ENCODE measurements around the gene DLGAP1. TPM values are rescaled to one million over a fixed set of nuclear protein-coding genes. Genes with fewer than 3 reads are reported as not detected.
A peak's percentile ranks its signal among the peaks of the same experiment; 100 is the strongest.

DLGAP1 gene
- total and polyA plus RNA-seq, 2 experiments from 2014 or later: 17.0 to 48.5 TPM

DNA sequence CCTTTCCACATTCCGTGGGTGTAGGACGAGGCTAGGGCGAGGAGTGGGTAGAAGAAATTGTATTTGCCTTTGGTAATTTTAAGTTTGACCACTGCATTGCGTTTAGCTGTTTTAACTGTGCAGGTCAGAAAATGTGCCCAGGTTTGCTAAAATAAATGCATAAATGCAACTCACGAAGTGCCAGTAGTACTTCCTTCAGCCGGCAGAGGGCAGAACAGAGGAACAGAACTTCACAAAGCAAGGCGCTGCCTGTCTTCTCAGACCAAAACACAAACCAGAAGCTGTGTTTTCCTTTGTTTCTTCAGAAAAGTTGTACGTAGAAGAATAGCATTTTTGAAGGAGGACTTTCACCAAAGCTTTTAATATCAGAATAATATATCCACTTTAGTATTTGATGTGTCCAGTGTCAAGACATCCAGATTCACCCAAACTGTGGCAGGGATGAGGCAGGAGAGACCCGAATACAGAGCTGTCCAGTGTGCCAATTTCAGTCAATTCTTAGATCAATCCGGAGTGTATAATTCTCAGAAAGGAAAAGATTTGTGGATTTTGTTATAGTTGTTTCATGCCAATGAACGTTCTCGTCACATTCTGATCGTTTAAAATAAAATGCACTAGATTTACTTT lies 348.6 kb downstream of the DLGAP1 start:
- Mint-ChIP-seq H3K27ac (0 out of 2 replicates have a peak overlapping the region, but pooled peaks have one; percentile 14), H3K36me3 (ENCODE audit: low read depth) (peaks cover 4% of the 10 kb centered on the region; the same call in 1 of the 3 replicates), H3K27me3 (ENCODE audit: insufficient read depth, low read depth, poor library complexity) (no peaks in the 10 kb centered on the region), H3K4me3 (no peak overlapping the region), H3K9me3 (no peaks in the 10 kb centered on the region), H3K4me1 (peaks cover 28% of the 10 kb centered on the region)
- Histone ChIP-seq H3K27ac (ENCODE audit: low read depth) (peak overlapping the region; percentile 60), H3K79me2 (replicated peaks; ENCODE audit: insufficient read depth) (no peaks in the 10 kb centered on the region), H3K4me3 (no peak overlapping the region), H4K20me1 (replicated peaks; ENCODE audit: insufficient read depth) (no peaks in the 10 kb centered on the region), H3K27me3 (ENCODE audit: insufficient read depth) (no peaks in the 10 kb centered on the region), H3K4me1 (ENCODE audit: insufficient read depth) (0 out of 2 replicates have a peak, but pooled peaks cover 8% of the 10 kb centered on the region), H2AFZ (no peak overlapping the region), H3K4me2 (no peak overlapping the region), H3F3A (replicated peaks; ENCODE audit: low read depth) (no peaks in the 10 kb centered on the region), H3K36me3 (ENCODE audit: insufficient read depth) (no peaks in the 10 kb centered on the region), H3K9me2 (ENCODE audit: insufficient read depth) (no peaks in the 10 kb centered on the region)
- DNase-seq (ENCODE audit: low spot score) (peak; percentile 89), ATAC-seq (peak; percentile 76)
- TF ChIP-seq, protein P1, sequence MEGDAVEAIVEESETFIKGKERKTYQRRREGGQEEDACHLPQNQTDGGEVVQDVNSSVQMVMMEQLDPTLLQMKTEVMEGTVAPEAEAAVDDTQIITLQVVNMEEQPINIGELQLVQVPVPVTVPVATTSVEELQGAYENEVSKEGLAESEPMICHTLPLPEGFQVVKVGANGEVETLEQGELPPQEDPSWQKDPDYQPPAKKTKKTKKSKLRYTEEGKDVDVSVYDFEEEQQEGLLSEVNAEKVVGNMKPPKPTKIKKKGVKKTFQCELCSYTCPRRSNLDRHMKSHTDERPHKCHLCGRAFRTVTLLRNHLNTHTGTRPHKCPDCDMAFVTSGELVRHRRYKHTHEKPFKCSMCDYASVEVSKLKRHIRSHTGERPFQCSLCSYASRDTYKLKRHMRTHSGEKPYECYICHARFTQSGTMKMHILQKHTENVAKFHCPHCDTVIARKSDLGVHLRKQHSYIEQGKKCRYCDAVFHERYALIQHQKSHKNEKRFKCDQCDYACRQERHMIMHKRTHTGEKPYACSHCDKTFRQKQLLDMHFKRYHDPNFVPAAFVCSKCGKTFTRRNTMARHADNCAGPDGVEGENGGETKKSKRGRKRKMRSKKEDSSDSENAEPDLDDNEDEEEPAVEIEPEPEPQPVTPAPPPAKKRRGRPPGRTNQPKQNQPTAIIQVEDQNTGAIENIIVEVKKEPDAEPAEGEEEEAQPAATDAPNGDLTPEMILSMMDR (conservative IDR thresholded peaks at IDR 0.05; ENCODE audit: low read depth in 2 of 2): peak; percentile 85 to 95
- TF ChIP-seq, protein P2, sequence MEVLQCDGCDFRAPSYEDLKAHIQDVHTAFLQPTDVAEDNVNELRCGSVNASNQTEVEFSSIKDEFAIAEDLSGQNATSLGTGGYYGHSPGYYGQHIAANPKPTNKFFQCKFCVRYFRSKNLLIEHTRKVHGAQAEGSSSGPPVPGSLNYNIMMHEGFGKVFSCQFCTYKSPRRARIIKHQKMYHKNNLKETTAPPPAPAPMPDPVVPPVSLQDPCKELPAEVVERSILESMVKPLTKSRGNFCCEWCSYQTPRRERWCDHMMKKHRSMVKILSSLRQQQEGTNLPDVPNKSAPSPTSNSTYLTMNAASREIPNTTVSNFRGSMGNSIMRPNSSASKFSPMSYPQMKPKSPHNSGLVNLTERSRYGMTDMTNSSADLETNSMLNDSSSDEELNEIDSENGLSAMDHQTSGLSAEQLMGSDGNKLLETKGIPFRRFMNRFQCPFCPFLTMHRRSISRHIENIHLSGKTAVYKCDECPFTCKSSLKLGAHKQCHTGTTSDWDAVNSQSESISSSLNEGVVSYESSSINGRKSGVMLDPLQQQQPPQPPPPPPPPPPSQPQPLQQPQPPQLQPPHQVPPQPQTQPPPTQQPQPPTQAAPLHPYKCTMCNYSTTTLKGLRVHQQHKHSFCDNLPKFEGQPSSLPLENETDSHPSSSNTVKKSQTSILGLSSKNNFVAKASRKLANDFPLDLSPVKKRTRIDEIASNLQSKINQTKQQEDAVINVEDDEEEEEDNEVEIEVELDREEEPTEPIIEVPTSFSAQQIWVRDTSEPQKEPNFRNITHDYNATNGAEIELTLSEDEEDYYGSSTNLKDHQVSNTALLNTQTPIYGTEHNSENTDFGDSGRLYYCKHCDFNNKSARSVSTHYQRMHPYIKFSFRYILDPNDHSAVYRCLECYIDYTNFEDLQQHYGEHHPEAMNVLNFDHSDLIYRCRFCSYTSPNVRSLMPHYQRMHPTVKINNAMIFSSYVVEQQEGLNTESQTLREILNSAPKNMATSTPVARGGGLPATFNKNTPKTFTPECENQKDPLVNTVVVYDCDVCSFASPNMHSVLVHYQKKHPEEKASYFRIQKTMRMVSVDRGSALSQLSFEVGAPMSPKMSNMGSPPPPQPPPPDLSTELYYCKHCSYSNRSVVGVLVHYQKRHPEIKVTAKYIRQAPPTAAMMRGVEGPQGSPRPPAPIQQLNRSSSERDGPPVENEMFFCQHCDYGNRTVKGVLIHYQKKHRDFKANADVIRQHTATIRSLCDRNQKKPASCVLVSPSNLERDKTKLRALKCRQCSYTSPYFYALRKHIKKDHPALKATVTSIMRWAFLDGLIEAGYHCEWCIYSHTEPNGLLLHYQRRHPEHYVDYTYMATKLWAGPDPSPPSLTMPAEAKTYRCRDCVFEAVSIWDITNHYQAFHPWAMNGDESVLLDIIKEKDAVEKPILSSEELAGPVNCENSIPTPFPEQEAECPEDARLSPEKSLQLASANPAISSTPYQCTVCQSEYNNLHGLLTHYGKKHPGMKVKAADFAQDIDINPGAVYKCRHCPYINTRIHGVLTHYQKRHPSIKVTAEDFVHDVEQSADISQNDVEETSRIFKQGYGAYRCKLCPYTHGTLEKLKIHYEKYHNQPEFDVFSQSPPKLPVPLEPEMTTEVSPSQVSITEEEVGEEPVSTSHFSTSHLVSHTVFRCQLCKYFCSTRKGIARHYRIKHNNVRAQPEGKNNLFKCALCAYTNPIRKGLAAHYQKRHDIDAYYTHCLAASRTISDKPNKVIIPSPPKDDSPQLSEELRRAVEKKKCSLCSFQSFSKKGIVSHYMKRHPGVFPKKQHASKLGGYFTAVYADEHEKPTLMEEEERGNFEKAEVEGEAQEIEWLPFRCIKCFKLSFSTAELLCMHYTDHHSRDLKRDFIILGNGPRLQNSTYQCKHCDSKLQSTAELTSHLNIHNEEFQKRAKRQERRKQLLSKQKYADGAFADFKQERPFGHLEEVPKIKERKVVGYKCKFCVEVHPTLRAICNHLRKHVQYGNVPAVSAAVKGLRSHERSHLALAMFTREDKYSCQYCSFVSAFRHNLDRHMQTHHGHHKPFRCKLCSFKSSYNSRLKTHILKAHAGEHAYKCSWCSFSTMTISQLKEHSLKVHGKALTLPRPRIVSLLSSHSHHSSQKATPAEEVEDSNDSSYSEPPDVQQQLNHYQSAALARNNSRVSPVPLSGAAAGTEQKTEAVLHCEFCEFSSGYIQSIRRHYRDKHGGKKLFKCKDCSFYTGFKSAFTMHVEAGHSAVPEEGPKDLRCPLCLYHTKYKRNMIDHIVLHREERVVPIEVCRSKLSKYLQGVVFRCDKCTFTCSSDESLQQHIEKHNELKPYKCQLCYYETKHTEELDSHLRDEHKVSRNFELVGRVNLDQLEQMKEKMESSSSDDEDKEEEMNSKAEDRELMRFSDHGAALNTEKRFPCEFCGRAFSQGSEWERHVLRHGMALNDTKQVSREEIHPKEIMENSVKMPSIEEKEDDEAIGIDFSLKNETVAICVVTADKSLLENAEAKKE (CRISPR knock-in tag; IDR thresholded peaks at IDR 0.05): no peak

DNA sequence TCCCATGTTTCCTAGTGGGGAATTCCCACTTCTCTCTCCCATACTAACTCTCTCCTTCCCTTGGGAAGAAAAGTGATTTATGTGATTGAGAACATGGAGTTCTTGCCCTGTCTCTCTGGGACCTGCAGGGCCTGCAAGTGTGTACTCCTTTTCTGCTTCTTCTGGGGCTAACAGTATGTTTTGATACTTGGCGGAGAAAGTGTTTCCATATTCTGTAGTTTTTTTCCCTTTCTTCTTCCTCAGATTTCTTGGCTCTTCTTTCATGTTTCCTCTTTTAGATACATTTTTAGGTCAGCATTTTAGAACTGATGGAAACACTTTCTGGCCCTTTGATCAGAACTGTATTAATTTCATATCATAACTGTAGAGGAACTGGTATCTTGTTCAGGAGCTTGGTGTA lies 352.2 kb downstream of the DLGAP1 start:
- Histone ChIP-seq H3K36me3 (ENCODE audit: insufficient read depth) (0 out of 2 replicates have a peak, but pooled peaks cover 6% of the 10 kb centered on the region), H4K20me1 (replicated peaks; ENCODE audit: insufficient read depth) (no peaks in the 10 kb centered on the region), H2AFZ (no peak overlapping the region), H3K9me2 (ENCODE audit: insufficient read depth) (no peaks in the 10 kb centered on the region), H3K4me3 (no peak overlapping the region), H3K27me3 (ENCODE audit: insufficient read depth) (no peaks in the 10 kb centered on the region), H3K27ac (ENCODE audit: low read depth) (no peak overlapping the region), H3K79me2 (replicated peaks; ENCODE audit: insufficient read depth) (no peaks in the 10 kb centered on the region), H3K4me1 (ENCODE audit: insufficient read depth) (0 out of 2 replicates have a peak, but pooled peaks cover 6% of the 10 kb centered on the region), H3F3A (replicated peaks; ENCODE audit: low read depth) (no peaks in the 10 kb centered on the region), H3K4me2 (no peak overlapping the region)
- ATAC-seq: no peak
- H3K36me3 Mint-ChIP-seq (ENCODE audit: low read depth): peaks cover 28% of the 10 kb centered on the region
- H3K4me1 Mint-ChIP-seq: peaks cover 17% of the 10 kb centered on the region
- H3K4me3 Mint-ChIP-seq: no peak overlapping the region
- H3K9me3 Mint-ChIP-seq: peaks cover 22% of the 10 kb centered on the region
- no peak for DNase-seq (ENCODE audit: low spot score)
- H3K27me3 Mint-ChIP-seq (ENCODE audit: insufficient read depth, low read depth, poor library complexity): peaks cover 2% of the 10 kb centered on the region
- no peak overlapping the region for H3K27ac Mint-ChIP-seq
- TF ChIP-seq, protein P3, sequence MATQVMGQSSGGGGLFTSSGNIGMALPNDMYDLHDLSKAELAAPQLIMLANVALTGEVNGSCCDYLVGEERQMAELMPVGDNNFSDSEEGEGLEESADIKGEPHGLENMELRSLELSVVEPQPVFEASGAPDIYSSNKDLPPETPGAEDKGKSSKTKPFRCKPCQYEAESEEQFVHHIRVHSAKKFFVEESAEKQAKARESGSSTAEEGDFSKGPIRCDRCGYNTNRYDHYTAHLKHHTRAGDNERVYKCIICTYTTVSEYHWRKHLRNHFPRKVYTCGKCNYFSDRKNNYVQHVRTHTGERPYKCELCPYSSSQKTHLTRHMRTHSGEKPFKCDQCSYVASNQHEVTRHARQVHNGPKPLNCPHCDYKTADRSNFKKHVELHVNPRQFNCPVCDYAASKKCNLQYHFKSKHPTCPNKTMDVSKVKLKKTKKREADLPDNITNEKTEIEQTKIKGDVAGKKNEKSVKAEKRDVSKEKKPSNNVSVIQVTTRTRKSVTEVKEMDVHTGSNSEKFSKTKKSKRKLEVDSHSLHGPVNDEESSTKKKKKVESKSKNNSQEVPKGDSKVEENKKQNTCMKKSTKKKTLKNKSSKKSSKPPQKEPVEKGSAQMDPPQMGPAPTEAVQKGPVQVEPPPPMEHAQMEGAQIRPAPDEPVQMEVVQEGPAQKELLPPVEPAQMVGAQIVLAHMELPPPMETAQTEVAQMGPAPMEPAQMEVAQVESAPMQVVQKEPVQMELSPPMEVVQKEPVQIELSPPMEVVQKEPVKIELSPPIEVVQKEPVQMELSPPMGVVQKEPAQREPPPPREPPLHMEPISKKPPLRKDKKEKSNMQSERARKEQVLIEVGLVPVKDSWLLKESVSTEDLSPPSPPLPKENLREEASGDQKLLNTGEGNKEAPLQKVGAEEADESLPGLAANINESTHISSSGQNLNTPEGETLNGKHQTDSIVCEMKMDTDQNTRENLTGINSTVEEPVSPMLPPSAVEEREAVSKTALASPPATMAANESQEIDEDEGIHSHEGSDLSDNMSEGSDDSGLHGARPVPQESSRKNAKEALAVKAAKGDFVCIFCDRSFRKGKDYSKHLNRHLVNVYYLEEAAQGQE (IDR thresholded peaks at IDR 0.05; ENCODE audit: unreplicated experiment): no peak
- TF ChIP-seq EZH2 (IDR thresholded peaks at IDR 0.05; ENCODE audit: low read depth, unreplicated experiment) (no peak), JUNB (IDR thresholded peaks at IDR 0.05; ENCODE audit: unreplicated experiment) (no peak), EZH2phosphoT487 (IDR thresholded peaks at IDR 0.05; ENCODE audit: unreplicated experiment) (no peak)
- TF ChIP-seq, protein P4, sequence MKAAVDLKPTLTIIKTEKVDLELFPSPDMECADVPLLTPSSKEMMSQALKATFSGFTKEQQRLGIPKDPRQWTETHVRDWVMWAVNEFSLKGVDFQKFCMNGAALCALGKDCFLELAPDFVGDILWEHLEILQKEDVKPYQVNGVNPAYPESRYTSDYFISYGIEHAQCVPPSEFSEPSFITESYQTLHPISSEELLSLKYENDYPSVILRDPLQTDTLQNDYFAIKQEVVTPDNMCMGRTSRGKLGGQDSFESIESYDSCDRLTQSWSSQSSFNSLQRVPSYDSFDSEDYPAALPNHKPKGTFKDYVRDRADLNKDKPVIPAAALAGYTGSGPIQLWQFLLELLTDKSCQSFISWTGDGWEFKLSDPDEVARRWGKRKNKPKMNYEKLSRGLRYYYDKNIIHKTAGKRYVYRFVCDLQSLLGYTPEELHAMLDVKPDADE (IDR thresholded peaks at IDR 0.05): no peak

Measured in GM23338 (cell line).